D721Med (cell line): Measurements from ENCODE around the gene EFCAB11.

ENCODE experiments used
- DNase-seq: peaks from one replicate; pipeline ENCODE4 v3.0.0; 2011; ENCODE audit warnings: low spot score; ENCODE audit not compliant: insufficient read length
- FAIRE-seq: peaks from 2 replicates; lab custom pipeline; 2011; peaks lifted over from hg19 to GRCh38; lab: Jason Lieb, UNC
- TF ChIP-seq, protein P1 (sequence below): IDR thresholded peaks from 2 replicates; pipeline ENCODE4 v1.5.1; 2012; ENCODE audit warnings: mild to moderate bottlenecking, control low read depth; ENCODE audit not compliant: insufficient read depth; ENCODE audit errors: missing control alignments

The EFCAB11 gene

DNA sequence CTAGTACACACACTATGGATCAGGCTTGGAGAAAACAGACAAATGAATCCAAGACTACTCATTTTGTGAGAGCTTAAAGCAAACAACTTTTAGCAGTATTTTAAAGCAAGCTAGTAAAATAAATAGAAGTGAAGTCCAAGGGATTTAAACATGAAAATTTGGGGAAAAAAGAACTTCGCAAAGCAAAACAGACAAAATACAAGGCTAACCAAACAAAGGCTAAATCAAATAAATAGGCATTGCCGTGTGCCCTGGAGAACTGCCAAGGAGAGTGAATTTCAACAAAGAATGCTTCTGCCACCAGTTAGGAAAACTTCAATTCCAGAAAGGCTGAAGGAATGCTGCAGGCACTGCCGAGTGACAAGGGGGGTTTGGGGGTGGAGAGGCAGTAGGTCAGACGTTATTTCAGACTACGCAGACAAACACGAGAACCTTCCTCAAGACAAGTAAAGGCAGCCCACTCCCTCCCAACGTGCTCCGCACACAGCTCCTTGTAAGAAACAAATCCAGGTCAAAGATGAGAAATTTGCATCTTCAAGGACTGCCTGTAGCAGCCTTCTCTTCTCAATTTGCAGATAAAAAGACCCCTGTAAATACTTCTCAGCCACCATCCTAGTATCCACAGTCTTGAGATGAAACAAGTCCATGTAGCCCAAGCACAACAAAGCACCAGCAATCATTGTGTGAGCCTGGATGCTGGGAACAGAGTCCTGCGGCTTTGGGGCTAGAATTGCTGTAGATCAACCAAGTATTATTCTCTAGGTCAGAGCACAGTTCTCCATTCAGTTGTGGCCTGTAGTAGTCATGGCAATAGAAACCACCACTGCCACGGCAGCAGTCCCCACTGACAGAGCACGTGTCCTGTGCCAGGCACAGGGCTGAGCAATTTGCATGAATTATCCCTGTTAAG, 43.3 kb downstream of the EFCAB11 start:
- no peak for FAIRE-seq
- TF ChIP-seq, protein P1, sequence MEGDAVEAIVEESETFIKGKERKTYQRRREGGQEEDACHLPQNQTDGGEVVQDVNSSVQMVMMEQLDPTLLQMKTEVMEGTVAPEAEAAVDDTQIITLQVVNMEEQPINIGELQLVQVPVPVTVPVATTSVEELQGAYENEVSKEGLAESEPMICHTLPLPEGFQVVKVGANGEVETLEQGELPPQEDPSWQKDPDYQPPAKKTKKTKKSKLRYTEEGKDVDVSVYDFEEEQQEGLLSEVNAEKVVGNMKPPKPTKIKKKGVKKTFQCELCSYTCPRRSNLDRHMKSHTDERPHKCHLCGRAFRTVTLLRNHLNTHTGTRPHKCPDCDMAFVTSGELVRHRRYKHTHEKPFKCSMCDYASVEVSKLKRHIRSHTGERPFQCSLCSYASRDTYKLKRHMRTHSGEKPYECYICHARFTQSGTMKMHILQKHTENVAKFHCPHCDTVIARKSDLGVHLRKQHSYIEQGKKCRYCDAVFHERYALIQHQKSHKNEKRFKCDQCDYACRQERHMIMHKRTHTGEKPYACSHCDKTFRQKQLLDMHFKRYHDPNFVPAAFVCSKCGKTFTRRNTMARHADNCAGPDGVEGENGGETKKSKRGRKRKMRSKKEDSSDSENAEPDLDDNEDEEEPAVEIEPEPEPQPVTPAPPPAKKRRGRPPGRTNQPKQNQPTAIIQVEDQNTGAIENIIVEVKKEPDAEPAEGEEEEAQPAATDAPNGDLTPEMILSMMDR, result no peak
- no peak for DNase-seq

DNA sequence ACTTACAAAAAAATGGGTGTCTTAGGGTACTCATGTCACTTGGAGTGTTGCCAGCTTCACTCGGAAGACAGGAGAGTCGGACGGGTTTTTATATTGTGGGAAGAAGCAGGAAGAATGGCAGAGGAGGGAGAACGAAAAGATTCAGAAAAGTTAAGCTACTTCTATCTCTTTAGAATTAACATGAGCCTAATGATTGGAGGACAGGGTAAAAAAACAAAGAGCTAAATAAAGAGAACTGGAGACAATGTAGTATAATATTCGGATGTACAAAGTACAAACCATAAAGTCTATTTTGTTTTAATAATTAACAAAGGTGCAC, 43.9 kb downstream of the EFCAB11 start:
- FAIRE-seq, result no peak

DNA sequence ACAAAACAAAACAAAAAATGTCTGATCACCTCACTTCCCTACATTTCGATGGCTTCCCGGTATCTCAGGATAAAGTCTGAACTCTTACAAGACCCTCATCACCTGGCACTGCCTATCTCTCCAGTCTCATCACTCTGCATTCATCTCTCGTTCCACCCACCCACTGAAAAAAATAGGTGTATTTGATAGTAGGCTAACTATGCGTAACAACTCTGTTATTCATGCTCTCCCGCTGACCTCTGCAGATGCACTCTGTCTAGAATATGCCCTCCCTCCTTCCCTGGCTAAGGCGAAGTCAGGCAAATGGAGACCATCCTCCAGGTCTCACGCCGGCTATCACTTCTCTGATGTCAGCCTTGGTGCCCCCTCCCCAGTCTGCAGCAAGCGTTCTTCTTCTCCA, 44.9 kb downstream of the EFCAB11 start:
- FAIRE-seq, result no peak
- TF ChIP-seq, protein P1, result no peak
- no peak for DNase-seq

More for the DNA sequence above, 43.9 kb downstream of the EFCAB11 start:
- TF ChIP-seq, protein P1, result no peak
- DNase-seq, result no peak

DNA sequence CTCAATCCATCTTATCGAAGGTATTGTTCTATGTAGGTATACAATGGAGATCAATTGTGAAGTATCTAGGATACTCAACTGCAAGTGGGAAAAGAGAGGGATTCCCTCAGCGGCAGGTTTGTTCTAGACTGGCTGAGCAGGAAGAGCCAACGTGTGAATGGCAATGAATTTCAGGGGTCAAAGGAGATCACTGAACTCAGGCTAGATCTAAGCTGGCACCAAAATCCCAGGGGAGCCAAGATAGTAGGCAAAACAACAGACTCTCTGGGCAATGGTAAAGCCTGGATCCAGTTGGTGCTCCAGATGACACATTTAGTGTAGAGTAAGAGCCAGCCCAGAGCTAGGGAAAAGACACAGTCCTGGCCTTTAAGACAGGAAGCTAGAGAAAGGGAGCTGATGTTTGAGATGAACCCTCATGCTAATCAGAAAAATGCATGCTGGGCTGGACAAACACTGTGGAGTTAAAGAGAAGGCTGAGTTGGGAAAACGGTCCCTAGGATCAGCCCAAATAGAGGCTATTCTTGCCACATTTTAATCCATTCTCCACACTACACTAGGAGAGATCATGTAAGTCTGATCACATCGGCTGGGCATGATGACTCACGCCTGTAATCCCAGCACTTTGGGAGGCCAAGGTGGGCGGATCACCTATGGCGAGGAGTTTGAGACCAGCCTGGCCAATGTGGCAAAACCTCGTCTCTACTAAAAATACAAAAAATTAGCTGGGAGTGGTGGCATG, 45.6 kb downstream of the EFCAB11 start:
- no peak for FAIRE-seq
- TF ChIP-seq, protein P1, result no peak

DNA sequence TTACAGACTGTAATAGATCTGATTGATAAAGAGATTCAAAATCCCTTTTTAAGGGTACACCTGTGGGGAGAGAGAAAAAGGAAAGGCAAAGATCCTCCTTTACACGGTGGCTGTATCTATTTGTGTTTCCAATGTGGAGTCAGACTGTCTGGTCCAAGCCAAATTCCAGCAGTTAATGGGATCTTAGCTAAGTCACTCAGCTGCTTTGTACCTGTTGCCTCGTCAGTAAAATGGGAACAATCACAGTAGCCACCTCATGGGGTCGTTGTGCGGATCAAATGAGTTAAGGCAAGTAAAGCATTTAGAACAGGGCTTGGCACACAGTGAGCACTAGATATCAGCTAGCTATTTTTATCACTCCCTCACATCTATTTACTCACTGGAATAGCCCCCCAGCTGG, 46.9 kb downstream of the EFCAB11 start:
- no peak for DNase-seq
- TF ChIP-seq, protein P1, result no peak

More for the DNA sequence above, 45.6 kb downstream of the EFCAB11 start:
- no peak for DNase-seq

DNA sequence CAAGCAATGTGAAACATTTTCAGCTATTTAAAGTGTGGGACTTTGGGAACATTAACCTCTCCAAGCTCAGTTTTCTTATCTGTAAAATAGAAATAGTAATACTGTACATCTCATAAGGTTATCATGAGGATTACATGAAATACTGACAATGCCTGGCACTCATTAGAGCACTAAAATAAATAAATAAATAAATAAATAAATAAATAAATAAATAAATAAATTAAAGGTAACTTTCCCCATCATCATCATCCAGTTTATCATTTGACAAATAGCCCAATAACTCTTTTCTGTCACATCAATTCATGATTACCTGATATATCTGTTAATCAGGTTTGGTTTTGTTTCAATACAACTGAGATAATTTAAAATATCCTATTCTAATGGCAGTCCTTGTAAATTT, 48.5 kb downstream of the EFCAB11 start:
- no peak for DNase-seq
- TF ChIP-seq, protein P1, result no peak
- no peak for FAIRE-seq

More for the DNA sequence above, 46.9 kb downstream of the EFCAB11 start:
- FAIRE-seq, result no peak
